Stomach smooth muscle (tissue), 2 donors: Measurements from ENCODE around the gene KRT39.

Source experiments
- H3K27ac ChIP-seq: one replicate; pipeline ENCODE4 v1.7.0; 2013; ENCODE audit warnings: mild to moderate bottlenecking, low read length, inconsistent platforms
- H3K27me3 ChIP-seq, 2 donors: one replicate each; pipeline ENCODE4 v1.7.0; 2013; ENCODE audit warnings: low read length in 2 of 2; ENCODE audit not compliant: insufficient read depth in 2 of 2, control insufficient read depth in 1 of 2
- H3K36me3 ChIP-seq, 2 donors: one replicate each; pipeline ENCODE4 v1.7.0; 2013; ENCODE audit warnings: low read length in 2 of 2; ENCODE audit not compliant: control insufficient read depth in 2 of 2, insufficient read depth in 2 of 2
- H3K4me1 ChIP-seq: one replicate; pipeline ENCODE4 v1.7.0; 2013; ENCODE audit warnings: low read length; ENCODE audit not compliant: control insufficient read depth, insufficient read depth
- H3K4me3 ChIP-seq, 2 donors: one replicate each; pipeline ENCODE4 v1.7.0; 2013; ENCODE audit warnings: low read length in 2 of 2
- H3K9ac ChIP-seq, 2 donors: one replicate each; pipeline ENCODE4 v1.7.0; 2013; ENCODE audit warnings: low read length in 2 of 2, mild to moderate bottlenecking in 1 of 2
- H3K9me3 ChIP-seq, 2 donors: one replicate each; pipeline ENCODE4 v1.7.0; 2013; ENCODE audit warnings: low read length in 2 of 2; ENCODE audit not compliant: control insufficient read depth in 2 of 2
- donor health status: healthy.
- donor health status: Pancreatic carcinoma.

Gene KRT39

DNA sequence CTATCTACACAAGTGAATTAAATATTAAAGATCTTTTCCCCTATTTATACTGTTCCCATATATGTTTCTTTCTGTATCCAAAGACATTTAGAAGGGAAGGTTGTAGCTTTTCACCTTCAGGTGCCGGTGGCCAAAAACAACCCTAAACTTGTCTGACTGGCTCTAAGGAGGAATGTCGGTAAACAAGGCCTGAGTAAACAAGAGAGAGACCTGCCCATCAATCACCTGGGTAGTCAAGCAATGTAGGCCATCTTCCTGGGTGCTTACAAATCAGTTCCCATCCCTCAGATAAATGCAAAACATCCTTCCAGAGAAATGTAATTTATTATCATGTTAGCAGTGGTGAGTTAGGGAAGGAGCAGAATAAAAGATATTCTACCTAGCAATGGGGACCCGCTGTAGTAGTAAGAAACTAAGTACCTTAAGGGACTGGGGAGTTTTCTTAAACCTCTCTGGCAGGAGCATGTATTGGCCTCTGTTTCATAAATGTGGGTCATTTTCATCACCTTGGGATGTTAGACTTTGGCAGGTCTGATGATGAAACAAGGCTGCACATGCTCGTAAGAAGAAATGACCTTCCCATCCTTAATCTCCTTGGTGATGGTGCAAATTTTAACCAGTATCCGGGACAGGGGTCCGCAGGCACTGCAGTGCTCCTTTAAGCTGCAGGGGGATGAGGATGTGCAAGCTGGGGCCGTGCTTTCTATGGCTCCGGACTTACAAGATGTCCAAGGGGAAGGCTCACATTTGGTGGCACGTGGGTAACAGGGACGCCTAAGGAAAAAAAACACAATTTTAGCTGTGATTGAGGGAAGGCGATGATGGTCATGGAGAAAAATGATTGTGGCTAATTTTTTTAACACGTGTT, 8.4 kb downstream of the KRT39 start:
- no peak overlapping the region for H3K9ac ChIP-seq
- H3K36me3 ChIP-seq = no peaks in the 10 kb centered on the region
- H3K9me3 ChIP-seq = peaks cover 3% of the 10 kb centered on the region in 2 donors
- H3K27ac ChIP-seq = no peak overlapping the region
- H3K27me3 ChIP-seq = peaks cover 0 to 4% of the 10 kb centered on the region in 2 donors
- no peaks in the 10 kb centered on the region for H3K4me1 ChIP-seq
- no peak overlapping the region for H3K4me3 ChIP-seq

DNA sequence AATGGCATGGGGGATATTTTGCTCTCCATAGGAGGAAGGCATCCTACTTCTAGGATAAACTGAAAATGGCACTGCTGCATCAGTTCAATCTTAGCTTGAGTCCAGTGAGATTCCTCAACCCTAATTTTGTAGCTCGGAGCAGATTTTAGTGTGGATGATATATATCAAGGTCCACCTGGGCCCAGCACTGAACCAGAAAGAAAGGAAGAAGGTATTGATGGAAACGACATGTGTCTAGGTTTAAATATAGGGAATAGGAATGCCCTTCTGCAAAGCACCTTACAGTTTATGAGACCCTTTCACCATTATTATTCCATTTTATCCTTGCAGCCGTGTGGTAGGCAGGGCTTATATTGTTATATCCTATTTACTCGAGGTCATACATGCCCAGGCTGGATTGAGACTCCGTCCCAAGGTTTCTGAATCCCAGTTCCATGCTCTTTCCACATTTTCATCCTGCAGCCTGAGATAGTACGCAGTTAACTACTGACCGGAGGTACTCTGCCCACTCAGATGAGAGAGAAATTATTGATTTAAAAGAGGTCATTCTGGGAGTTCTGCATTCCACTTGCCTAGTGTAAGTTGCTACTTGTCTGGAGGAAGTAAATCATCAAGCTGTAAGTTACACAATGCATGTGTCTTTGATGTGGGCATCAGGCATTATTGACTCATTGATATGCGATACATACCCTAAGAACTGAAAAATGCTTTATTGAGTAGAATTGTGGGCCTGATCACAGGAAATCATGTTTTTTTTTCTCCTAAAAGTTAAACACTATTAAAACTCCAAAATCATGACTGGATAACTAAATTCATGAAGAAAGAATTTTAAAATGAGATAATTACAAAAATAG, 10.1 kb downstream of the KRT39 start:
- H3K9me3 ChIP-seq = no peaks in the 10 kb centered on the region
- H3K27me3 ChIP-seq = peaks cover 0 to 4% of the 10 kb centered on the region in 2 donors
- no peaks in the 10 kb centered on the region for H3K4me1 ChIP-seq
- no peak overlapping the region for H3K9ac ChIP-seq
- no peak overlapping the region for H3K4me3 ChIP-seq
- H3K27ac ChIP-seq = no peak overlapping the region
- no peaks in the 10 kb centered on the region for H3K36me3 ChIP-seq

DNA sequence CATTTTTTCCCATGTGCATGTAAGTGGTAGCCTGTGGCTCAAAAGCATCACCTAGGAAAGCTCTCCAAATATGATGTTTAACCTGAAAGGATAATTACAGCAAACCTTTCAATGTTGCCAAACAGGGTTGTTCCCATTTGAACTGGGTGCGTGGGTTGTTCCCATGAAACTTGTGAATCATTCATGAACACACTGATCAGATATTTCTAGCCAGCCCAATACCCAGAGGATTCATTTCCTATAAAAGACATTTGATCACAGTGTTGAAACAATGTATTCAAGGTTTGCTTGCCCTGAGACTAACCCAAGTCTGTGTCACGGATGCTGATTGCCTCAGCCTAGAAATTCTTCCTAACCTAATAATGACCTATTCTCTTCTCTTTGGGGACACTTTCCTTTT, 12.9 kb downstream of the KRT39 start:
- peaks cover 3 to 5% of the 10 kb centered on the region in 2 donors for H3K27me3 ChIP-seq
- H3K4me1 ChIP-seq = no peaks in the 10 kb centered on the region
- no peaks in the 10 kb centered on the region for H3K9me3 ChIP-seq
- H3K4me3 ChIP-seq = no peak overlapping the region
- H3K27ac ChIP-seq = no peak overlapping the region
- H3K36me3 ChIP-seq = no peaks in the 10 kb centered on the region
- no peak overlapping the region for H3K9ac ChIP-seq

DNA sequence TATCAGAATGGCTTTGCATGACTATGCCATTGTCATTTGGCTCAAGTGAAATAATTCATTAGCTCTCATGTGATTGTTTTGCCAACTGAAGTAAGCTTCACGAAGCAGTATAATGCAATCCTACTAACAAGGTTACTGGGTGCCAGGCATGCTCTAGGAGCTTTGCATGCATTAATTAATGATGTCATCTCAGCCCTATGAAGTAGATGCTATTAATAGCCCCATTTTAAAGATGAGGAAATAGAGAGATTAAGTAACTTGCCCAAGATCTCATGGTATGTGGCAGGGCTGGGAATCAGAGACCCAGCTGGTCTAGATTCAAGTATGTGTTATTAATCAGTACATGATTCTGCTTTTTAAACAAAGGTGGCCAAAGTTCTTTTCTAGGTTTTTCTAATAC, 14.1 kb downstream of the KRT39 start:
- Histone ChIP-seq H3K36me3 (no peaks in the 10 kb centered on the region), H3K9ac (no peak overlapping the region), H3K27ac (no peak overlapping the region), H3K27me3 (peaks cover 6 to 8% of the 10 kb centered on the region in 2 donors), H3K4me1 (no peaks in the 10 kb centered on the region), H3K9me3 (no peaks in the 10 kb centered on the region), H3K4me3 (no peak overlapping the region)

DNA sequence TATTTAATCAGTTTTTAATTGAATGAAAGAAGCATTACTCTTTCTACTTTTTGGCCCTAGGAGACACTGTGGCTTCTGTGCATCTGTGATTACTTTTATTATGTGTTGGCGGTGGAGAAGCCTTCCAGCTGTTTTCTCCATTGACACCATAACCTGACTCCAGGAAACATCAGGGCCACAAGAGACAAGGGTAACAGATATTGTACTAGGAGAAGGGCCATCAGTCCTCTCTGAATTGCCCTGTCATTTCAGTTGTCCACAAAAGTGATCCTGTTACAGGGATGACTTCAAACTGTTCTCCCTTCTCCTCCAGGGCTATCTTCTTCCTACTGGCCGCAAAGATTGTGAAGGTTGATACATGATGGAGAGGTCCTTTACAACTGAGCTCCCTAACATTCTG, 14.6 kb downstream of the KRT39 start:
- Histone ChIP-seq H3K36me3 (no peaks in the 10 kb centered on the region), H3K27ac (no peak overlapping the region), H3K4me1 (no peaks in the 10 kb centered on the region), H3K9me3 (no peaks in the 10 kb centered on the region), H3K9ac (no peak overlapping the region), H3K4me3 (no peak overlapping the region), H3K27me3 (peaks cover 6 to 8% of the 10 kb centered on the region in 2 donors)

DNA sequence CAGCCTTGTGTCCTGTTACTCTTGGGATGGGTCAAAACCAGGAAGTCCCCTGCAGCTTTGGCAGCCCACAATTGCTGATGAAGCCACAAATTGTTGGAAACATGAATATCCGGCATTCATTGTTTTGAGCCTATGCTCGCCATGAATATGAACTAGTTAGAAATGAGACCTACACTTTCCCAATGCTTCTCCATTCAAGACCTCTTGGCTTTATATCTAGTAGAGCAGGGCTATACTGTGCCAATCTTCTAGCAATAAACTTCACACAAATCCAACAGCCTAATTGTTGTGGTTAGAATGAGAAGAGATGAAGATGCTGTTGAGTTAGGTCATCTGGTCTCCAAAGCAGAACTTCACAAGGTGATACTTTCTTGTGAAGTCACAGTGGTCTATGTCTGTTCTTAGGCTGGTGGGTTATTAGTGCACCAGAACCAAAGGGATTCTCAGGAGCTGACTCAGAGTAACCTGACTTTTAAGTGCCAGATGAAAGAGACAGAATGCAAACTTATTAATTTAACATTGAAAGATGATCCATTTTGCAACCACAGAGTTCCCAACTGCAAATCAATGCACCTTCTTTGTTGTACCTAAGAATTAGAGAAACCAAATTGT, 15.6 kb downstream of the KRT39 start:
- peaks cover 6 to 12% of the 10 kb centered on the region in 2 donors for H3K27me3 ChIP-seq
- H3K9me3 ChIP-seq = no peaks in the 10 kb centered on the region
- H3K9ac ChIP-seq = no peak overlapping the region
- H3K4me3 ChIP-seq = no peak overlapping the region
- no peaks in the 10 kb centered on the region for H3K36me3 ChIP-seq
- no peak overlapping the region for H3K27ac ChIP-seq
- H3K4me1 ChIP-seq = no peaks in the 10 kb centered on the region

DNA sequence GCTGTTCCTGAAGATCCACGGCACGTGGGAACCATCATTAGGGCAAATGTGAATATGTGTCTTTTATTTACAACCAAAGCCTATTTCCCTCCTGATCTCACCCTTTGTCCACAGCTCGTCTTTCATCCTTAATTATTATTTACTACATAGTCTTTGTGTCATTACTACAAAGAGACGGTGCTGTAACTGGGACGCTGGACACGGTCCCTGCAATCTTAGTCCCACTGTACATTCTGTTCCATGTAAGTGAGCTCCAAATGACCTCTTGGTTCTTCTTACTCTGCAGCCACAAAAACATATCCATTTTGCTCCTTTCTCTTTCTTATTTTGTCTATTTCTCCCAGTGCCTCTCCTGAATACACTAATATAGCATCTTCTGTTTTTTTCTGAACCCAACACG, 16.6 kb downstream of the KRT39 start:
- Histone ChIP-seq H3K4me1 (no peaks in the 10 kb centered on the region), H3K4me3 (no peak overlapping the region), H3K36me3 (no peaks in the 10 kb centered on the region), H3K27me3 (peaks cover 9 to 14% of the 10 kb centered on the region in 2 donors), H3K27ac (no peak overlapping the region), H3K9me3 (no peaks in the 10 kb centered on the region), H3K9ac (no peak overlapping the region)

DNA sequence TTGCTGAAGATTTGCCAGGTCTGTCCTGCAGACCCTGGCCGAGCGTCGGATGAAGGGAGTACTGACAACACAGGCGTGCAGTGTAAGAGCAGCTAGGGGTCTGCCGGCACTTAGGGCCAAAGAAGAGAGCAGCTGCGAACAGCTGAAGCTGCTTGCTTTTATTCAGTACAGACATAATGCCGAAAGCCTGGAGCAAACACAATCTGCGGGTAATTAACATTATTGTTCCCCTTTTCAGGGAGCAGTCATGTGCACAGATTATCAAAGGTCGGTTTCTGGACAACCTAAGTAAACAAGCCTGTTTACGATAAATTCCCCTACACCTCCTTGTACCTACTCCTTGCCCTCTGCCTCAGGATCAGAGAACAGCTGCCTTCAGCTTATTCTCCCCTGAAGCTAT, 17.3 kb downstream of the KRT39 start:
- no peak overlapping the region for H3K27ac ChIP-seq
- H3K27me3 ChIP-seq = peaks cover 9 to 14% of the 10 kb centered on the region in 2 donors
- no peaks in the 10 kb centered on the region for H3K4me1 ChIP-seq
- H3K9me3 ChIP-seq = no peaks in the 10 kb centered on the region
- H3K36me3 ChIP-seq = no peaks in the 10 kb centered on the region
- no peak overlapping the region for H3K9ac ChIP-seq
- no peak overlapping the region for H3K4me3 ChIP-seq

DNA sequence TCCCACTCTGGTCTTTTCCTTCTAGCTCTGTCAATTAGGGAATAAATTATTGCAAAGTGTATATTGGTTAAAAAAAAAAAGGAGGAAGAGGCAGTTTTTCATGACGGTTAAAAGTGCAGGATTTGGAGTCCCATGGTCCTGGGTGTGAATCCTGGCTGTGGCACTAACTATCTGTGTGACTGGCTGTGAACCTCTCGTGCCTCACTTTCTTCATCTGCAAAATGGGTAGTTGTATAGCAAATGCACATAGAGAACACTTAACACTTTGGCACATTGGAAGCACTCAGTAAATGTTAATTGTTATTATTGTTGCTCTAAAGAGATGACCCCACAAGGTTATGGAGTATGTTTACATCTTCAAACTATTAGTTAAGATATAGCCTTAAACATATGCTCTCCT, 18.8 kb downstream of the KRT39 start:
- H3K9me3 ChIP-seq = no peaks in the 10 kb centered on the region
- H3K4me1 ChIP-seq = no peaks in the 10 kb centered on the region
- no peak overlapping the region for H3K9ac ChIP-seq
- H3K4me3 ChIP-seq = no peak overlapping the region
- peaks cover 9 to 14% of the 10 kb centered on the region in 2 donors for H3K27me3 ChIP-seq
- H3K27ac ChIP-seq = no peak overlapping the region
- H3K36me3 ChIP-seq = no peaks in the 10 kb centered on the region

DNA sequence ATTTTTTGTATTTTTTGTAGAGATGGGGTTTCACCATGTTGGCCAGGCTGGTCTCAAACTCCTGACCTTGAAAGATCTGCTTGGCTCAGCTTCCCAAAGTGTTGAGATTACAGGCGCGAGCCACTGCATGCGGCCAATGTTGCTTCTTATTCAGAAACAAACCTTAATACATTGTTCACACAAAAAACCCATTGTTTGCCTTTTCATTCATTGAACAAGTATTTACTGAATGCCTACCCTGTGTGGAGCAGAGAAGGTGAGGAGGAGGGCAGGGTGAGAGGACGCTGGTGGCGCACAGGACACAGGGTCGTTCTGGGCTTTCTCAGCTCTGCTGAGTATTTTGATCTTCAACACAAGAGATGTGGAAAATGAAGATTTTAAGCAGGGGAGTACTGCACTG, 21.3 kb downstream of the KRT39 start:
- Histone ChIP-seq H3K4me1 (no peaks in the 10 kb centered on the region), H3K27ac (no peak overlapping the region), H3K4me3 (no peak overlapping the region), H3K36me3 (no peaks in the 10 kb centered on the region), H3K9me3 (no peaks in the 10 kb centered on the region), H3K9ac (no peak overlapping the region), H3K27me3 (peaks cover 9 to 14% of the 10 kb centered on the region in 2 donors)
